HG03571 (cell line): ENCODE results near the gene ADAD2.

Experiments
- ATAC-seq: cut with Tn5 transposase; IDR thresholded peaks from one replicate; pipeline ENCODE4 v1.9.1; 2021; ENCODE audit not compliant: unreplicated experiment

ADAD2 gene

DNA sequence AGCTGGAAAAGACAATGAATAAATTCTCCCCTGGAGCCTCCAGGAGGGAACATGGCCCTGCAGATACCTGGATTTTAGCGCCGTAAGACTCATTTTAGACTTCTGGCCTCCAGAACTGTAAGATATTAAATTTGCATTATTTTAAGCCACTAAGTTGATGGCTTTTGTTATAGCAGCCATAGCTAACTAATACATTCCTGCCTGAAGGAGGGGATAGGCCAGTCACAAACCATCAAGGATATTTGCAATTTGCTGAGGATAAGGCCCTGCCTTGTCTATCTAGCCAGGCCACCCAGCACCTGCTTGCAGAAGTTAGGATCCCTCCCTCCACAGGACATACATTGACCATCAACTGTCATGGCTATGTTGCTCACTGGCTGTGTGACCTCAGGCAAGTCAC lies 53.8 kb downstream of the ADAD2 start:
- no peak for ATAC-seq

DNA sequence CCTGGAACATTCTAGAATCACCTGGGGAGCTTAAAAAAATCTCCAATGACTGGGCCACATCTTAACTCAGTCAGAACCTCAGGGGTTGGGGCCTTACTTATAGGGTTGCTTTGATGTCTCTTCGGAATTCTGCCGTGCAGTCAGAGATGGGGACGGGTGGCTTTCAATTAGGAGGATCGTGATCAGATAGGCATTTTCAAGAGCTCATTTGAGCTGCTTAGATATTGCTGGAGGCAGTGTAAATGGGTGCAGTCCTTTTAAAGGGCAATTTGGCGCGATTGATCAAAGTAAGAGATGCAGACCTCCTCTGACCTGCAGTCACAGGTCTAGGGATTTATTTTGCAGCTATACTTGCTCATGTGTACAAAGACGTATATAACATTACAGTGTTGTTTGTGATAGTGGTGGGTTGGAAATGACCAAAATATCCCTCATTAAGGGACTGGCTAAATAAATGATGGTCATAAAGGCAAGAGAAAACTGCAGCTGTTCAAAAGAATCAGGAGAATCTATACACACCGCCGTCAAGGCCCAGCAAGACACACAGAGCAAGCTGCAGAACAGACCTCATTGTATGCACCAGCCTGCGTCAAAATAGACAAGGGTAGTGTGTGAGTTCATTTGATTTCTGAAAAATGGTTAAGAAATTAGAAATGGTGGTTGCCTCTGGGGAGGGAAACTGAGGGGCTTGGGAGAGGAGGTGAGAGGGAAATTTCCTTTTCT lies 55.2 kb downstream of the ADAD2 start:
- ATAC-seq: no peak

DNA sequence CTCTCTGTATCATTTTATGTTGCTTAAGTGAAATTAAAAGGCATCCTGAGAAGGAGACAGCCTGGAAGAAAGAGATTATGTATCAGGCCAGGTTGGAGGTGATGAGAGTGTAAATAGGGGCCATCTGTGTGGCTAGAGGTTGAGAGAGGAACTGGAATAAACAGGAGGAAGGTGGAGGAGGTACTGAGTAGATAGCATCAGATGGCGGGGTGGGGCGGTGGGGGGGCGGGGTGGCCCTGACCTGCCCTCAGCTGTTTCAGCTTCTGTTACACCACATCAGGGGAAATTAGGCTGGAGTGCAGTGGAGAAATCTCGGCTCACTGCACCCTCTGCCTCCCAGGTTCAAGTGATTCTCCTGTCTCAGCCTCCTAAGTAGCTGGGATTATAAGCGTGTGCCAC lies 55.7 kb downstream of the ADAD2 start:
- no peak for ATAC-seq
